GM19395 (cell line): ENCODE measurements around the gene UPF2.

Source experiments
- ATAC-seq: cut with Tn5 transposase; IDR thresholded peaks from one replicate; pipeline ENCODE4 v1.9.1; 2021; ENCODE audit warnings: mild to moderate bottlenecking, moderate library complexity; ENCODE audit not compliant: unreplicated experiment

The UPF2 gene

DNA sequence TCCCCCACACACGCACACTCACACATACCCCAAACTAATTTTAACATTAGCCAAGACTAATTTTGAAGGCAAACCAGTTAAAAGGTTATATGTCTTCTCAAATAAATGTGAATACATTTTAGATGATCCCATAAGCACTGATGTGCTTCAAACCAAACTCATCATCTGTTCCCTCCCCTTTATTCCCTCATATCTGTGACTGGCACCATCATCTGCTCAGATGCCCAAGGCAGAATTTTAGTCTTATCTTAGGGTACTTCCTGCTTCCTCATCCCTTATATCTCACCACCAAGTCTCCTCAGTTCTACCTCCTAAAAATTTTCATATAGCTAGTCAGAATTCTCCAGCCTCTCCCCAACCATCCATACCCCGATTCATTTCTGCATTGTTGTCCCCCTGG is 80.4 kb downstream of the UPF2 start:
- no peak for ATAC-seq

DNA sequence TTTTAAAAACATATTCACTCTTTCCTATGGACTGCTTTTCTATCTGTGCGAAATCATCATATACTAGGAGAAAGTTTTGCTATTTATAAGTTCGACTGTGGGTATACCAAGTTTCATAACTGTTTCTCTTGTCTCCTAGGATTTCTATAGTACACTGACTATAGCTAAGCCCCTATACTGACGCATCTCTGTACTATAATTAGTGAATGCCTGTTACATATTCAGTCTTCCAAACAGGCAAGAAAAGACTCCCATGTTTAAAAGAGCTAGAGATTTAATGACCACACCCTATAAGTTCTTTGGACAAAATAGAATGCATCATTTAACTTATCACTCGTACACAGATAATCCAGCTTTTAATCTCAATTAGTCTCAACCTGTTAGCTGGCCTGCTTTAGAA is 80.8 kb downstream of the UPF2 start:
- ATAC-seq = no peak

DNA sequence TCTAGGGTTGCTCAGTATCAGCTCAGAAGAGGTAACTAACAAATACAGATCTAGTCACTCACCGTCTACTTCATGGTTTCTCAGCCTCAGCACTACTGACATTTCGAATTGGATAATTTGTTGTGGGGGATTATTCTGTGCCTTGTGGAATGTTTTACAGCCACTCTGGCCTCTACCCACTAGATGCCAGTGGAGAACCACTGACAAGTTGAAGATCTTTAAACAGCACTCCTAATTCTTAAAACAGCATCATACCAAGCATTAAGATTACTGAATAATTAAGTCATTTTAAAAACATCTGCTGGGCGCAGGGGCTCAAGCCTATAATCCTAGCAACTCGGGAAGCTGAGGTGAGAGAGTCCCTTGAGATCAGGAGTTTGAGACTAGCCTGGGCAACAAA is 82.6 kb downstream of the UPF2 start:
- ATAC-seq = no peak

DNA sequence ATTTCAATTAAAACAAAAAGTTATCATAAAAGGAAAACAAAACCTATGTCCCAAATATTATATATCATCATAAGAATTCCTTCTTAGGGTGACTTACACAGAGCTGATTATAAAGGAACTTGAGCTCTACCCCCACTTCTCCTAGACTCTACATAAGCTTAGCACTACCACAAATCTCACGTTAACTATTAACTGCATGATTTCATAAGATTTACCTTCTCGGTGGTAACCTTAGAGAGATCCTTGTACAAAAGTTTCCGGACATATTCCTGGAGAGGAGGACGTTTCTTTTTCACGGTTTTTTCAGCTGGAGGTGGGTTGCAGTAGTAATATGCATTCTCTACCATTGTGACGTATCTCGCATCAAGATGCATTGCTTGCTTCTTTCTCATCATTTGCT is 83.7 kb downstream of the UPF2 start:
- no peak for ATAC-seq

DNA sequence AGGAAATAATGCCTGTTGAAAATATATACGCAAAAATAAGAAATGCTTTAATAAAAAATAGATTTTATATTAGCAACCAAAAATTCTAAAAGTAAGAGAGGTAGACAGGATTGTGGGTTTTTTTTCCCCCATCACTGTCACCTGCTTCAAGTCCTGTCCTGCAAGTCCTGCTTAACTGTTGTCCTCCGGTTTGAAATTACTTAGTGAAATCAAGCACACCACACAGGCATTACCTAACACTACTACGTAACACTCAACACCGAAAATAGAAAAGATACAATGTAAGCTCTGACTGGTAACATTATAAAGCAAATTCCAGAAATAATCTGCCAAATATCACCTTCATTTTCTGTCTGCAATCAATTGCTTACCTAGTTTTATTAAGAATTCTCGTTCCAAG is 90.9 kb downstream of the UPF2 start:
- no peak for ATAC-seq

DNA sequence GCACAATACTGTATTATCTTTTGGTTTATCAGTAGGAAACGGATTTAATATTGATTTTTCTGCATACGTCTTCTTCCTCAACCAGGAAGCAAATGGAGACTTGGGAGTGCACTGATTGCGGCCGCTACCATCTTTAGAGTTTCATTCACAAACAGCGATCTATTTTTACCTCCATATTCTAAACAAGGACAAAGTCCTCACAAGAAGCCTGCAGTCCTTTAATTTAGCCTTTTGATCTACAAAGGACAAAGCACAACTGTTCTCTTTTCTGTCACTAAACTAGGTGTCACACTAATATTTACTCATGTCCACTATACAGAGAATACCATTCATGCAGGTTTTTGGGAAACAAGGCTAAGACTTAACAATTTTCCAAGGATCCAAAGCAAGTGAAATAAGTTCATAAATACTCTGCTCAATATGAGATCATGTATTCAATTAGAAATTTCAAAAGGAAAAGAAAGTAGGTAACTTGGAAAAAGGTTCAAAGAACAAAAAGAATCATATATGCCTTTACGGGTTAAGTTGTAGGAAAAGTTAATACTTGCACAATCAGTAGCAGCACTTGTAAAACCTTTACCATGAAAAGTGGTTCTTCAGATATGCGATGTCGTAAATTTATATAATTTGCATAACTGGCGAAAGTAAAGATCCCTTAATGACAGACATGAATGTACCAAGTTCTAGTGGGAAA is 92.1 kb downstream of the UPF2 start:
- ATAC-seq = no peak

GRCh38 chr10:11949152-11949551 is 93.5 kb downstream of the UPF2 start:
- ATAC-seq = no peak

- no peak for ATAC-seq
Observed at GRCh38 chr10:11946652-11947051, 96.0 kb downstream of the UPF2 start.

- no peak for ATAC-seq
Observed at GRCh38 chr10:11936389-11937152, 106.0 kb downstream of the UPF2 start.

GRCh38 chr10:11934262-11934661 is 108.3 kb downstream of the UPF2 start:
- no peak for ATAC-seq

DNA sequence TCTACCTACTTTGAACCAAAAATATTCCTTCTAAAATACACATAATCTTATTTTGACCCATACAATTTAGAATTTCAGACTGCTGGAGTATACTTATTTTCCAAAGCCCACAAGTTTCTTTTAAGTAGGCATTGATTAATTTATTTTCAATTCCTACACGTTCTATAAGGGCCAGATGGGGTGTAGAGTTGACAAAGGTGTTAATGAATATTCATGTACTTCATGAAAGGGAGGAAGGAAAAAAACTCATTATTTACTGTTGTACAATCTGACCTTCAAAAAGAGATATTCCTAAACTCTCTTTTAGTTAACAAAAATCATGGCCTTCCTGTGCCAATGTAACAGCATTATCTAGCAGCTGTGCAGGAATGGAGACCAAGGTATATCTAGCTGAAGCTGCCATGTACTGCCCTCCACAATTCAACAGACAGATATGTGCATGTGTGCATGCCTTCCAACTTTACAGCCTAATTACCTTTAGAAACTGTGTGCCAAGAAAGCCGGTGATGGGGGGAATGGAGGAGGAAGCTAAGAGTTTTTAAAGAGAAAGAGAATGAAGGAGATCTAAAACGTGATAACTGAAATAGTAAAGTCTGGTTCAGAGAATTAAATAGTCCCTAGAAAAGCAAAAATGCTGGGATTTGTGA is 108.9 kb downstream of the UPF2 start:
- ATAC-seq = no peak

- no peak for ATAC-seq
Observed at GRCh38 chr10:11931038-11931437, 111.6 kb downstream of the UPF2 start.

DNA sequence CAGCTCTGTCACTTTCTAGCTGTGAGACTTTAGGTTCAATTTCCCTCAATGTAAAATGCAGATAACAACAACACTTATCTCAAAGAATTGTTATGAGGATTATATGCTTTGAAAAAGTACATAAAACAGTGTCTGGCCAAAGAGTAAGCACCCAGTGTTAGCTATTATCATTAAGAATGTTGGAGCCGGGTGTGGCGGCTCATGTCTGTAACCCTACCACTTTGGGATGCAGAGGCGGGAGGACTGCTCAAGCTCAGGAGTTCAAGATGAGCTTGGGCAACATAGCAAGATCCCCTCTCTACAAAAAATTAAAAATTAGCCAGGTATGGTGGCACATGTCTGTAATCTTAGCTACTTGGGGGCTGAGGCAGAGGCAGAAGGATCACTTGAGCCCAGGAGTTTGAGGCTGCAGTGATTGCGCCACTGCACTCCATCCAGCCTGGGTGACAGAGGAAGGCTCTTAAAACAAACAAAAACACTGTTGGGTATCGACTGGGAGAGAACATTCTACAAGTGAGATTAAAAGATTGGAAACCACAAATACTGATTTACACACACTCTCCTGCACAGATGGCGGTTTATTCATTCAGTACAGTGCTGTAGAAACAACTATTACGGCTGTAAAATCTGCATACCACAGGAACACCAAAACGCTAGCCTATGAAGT is 112.2 kb downstream of the UPF2 start:
- no peak for ATAC-seq

DNA sequence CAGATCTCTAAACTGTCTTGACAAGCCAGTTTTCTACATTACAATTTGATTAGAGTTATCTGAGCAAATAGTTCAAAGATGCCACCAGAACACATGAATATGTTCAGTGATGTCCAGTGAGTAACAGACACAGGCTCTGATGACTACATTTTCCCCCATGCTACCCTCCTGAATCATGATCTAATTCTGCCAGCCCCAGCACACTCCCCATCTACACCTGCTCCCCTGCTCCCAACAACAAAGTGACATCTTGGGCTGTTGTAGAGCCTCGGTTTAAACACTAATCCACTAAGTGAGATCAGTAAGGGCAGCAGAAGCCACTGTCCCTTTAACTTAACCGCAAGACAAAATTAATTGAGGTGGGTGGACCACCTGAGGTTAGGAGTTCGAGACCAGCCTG is 114.9 kb downstream of the UPF2 start:
- ATAC-seq = no peak

- ATAC-seq = no peak
Observed at GRCh38 chr10:11921800-11922392, 120.7 kb downstream of the UPF2 start.

DNA sequence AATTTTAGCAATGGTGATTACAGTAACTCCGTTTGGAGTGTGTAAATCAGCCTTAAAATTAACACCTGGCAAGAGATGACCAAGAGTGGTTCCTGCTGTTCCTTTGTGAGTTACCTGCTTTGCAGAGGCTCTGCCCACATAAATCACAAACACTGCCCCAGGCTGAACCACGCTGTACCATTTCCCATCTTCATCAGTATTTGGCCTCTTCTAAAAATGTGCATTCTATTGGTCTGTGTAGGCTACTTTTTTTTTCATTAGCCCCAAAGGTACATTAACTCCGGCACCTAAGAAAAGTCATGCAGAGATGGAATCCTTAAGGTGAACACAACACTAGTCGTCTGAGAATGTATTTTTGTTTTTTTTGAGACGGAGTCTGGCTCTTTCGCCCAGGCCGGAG is 123.3 kb downstream of the UPF2 start:
- ATAC-seq = no peak

DNA sequence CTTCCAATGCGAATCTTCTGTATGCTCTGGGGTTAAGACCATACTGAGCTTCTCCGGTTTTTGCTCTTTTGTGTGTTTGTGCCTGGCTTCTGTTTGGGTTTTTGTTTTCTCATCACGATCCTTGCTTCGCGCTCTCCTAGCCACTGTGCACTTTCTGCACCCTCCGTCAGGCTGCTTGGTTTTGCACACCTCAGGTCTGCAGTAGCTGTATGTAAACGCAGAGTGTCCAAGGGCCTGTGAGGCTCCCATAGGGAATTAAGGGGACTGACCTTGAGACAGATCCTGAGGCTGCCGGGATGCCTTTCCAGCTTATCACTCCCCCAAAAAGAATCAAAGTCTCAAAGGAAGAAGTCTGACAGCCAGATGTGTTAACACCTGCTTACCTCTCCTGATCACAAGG is 124.2 kb downstream of the UPF2 start:
- no peak for ATAC-seq

DNA sequence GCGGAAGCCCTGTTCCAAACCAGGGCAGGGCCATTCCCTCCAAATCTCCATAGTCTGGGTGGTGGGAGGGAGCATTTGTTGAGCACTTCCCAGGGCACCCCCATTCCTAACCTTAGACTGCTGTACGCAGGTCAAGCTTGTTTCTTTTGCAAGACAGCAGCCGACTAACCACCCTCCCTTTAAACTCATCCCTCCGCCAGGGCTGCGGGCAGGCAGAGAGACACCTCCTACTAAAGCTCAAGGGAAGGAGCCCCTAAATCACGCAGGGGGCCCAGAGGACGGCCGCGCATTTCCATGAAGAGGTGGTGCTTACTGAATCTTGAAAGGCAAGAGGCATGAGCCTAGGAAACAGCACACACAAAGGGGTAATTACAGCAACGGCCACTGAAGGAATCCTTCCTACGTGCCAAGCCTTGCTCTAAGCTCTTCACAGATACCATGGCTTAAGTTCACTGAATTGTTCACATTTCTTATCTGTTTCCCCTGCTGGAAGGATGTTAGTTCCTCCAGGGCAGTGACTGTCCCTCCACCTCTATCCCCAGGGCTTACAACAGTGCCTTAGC is 129.4 kb downstream of the UPF2 start:
- no peak for ATAC-seq

DNA sequence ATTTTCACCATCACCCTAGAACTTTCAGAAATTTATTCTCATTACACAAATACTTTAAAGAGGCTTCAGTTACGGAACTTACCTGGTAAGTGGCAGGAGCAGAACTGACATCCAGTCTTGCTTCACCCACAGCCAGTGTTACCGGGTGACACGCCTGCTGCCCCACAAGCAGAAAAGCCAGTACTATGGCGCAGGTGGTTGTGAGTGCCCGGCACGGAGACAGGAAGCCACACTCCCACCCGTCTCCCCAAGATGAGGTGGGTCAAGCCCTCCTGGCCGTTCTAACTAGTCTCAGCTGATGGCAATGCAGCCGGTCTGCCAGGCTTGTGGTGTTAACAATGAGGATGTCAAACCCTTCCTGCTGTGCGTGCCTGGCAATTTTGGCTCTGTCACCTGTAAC is 132.5 kb downstream of the UPF2 start:
- no peak for ATAC-seq

DNA sequence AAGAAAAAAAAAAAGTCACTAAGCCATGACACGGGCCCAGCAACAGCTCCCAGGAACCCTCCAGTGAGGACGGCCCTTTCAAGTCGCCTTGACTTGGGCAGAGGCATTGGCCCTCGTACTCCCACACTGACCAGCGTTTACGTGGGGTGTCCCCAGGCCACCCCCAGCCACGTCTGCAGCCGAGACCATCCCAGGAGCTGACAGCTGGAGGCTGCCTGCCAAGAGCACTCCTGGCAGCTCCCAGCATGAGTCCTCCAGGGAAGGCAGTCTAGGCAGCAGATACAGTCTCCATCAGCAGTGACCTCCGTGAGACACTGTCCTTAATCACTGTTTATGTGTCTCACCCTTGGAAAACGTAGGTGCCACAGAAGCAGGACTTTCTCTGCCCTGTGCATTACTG is 133.0 kb downstream of the UPF2 start:
- ATAC-seq = no peak

- ATAC-seq = no peak
Observed at GRCh38 chr10:11908991-11909390, 133.6 kb downstream of the UPF2 start.
